Parathyroid adenoma (tissue), 2 donors: ENCODE measurements around the gene RAPGEFL1.

Experiments
- H2AFZ ChIP-seq: fragments of 300-600 bp; sonication (generic); one replicate; pipeline ENCODE4 v1.7.0; 2017; ENCODE audit warnings: antibody characterized with exemption, mild to moderate bottlenecking
- H3K27ac ChIP-seq: fragments of 300-600 bp; sonication (generic); one replicate; pipeline ENCODE4 v1.7.0; 2017
- H3K27me3 ChIP-seq: fragments of 300-600 bp; sonication (generic); one replicate; pipeline ENCODE4 v1.7.0; 2017; ENCODE audit warnings: low read length; ENCODE audit not compliant: control insufficient read depth, insufficient read depth
- H3K36me3 ChIP-seq: fragments of 300-600 bp; sonication (generic); one replicate; pipeline ENCODE4 v1.7.0; 2017; ENCODE audit warnings: low read length; ENCODE audit not compliant: control insufficient read depth, insufficient read depth
- H3K4me1 ChIP-seq: fragments of 300-600 bp; sonication (generic); one replicate; pipeline ENCODE4 v1.7.0; 2017; ENCODE audit warnings: control low read depth
- H3K4me2 ChIP-seq: fragments of 300-600 bp; sonication (generic); one replicate; pipeline ENCODE4 v1.7.0; 2017; ENCODE audit warnings: low read length
- H3K4me3 ChIP-seq: fragments of 300-600 bp; sonication (generic); one replicate; pipeline ENCODE4 v1.7.0; 2017; ENCODE audit warnings: low read depth, low read length
- H3K79me2 ChIP-seq: fragments of 300-600 bp; sonication (generic); one replicate; pipeline ENCODE4 v1.7.0; 2017; ENCODE audit warnings: control low read depth
- H3K9ac ChIP-seq: fragments of 300-600 bp; sonication (generic); one replicate; pipeline ENCODE4 v1.7.0; 2017; ENCODE audit warnings: mild to moderate bottlenecking
- H3K9me3 ChIP-seq: fragments of 300-600 bp; sonication (generic); one replicate; pipeline ENCODE4 v1.7.0; 2017; ENCODE audit warnings: low read length; ENCODE audit not compliant: control insufficient read depth
- CTCF ChIP-seq: fragments of 300-600 bp; sonication (generic); IDR thresholded peaks from one replicate; pipeline ENCODE4 v1.7.0; 2017; ENCODE audit warnings: antibody characterized with exemption, mild to moderate bottlenecking
- donor health status: primary hyperparathyroidism.

Gene RAPGEFL1

DNA sequence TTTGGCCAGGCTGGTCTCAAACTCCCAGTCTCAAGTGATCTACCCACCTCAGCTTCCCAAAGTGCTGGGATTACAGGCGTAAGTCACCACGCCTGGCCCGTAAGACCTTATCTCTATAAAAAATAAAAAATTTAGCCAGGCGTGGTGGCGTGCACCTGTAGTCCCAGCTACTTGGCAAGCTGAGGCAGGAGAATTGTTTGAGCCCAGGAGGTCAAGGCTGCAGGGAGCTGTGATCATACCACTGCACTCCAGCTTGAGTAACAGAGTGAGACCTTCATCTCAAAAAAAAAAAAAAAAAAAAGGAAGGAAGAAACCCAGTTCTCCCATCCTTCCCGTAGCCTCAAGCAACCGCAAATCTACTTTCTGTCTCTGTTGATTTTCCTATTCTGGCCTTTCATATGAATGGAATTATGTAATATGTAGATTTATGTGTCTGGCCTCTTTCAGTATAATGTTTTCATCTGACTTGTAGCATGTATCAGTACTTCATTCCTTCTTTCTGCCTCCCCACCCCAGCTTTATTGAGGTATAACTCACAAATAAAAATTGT lies 25.8 kb upstream of the RAPGEFL1 start:
- H3K36me3 ChIP-seq: no peaks in the 10 kb centered on the region

GRCh38 chr17:40153603-40154236 lies 23.6 kb upstream of the RAPGEFL1 start:
- peaks cover 37% of the 10 kb centered on the region for H3K79me2 ChIP-seq
- no peak overlapping the region for H3K4me2 ChIP-seq
- TF ChIP-seq CTCF: no peak
- H3K4me3 ChIP-seq: no peak overlapping the region
- H3K27ac ChIP-seq: no peak overlapping the region
- peaks cover 5% of the 10 kb centered on the region for H3K4me1 ChIP-seq
- H2AFZ ChIP-seq: no peak overlapping the region
- H3K27me3 ChIP-seq: no peaks in the 10 kb centered on the region
- H3K36me3 ChIP-seq: no peaks in the 10 kb centered on the region
- H3K9ac ChIP-seq: no peak overlapping the region
- no peaks in the 10 kb centered on the region for H3K9me3 ChIP-seq

More for the DNA sequence above, 25.8 kb upstream of the RAPGEFL1 start:
- Histone ChIP-seq H3K9me3 (no peaks in the 10 kb centered on the region), H3K4me1 (peaks cover 8% of the 10 kb centered on the region), H3K4me2 (no peak overlapping the region), H3K79me2 (peaks cover 50% of the 10 kb centered on the region), H3K4me3 (no peak overlapping the region), H3K9ac (no peak overlapping the region), H3K27ac (no peak overlapping the region), H2AFZ (no peak overlapping the region), H3K27me3 (no peaks in the 10 kb centered on the region)
- TF ChIP-seq CTCF: no peak

GRCh38 chr17:40157973-40158372 lies 19.3 kb upstream of the RAPGEFL1 start:
- H3K36me3 ChIP-seq: no peaks in the 10 kb centered on the region
- H3K4me1 ChIP-seq: no peaks in the 10 kb centered on the region
- H3K4me2 ChIP-seq: no peak overlapping the region
- H3K4me3 ChIP-seq: no peak overlapping the region
- no peaks in the 10 kb centered on the region for H3K27me3 ChIP-seq
- H2AFZ ChIP-seq: no peak overlapping the region
- no peaks in the 10 kb centered on the region for H3K9me3 ChIP-seq
- TF ChIP-seq CTCF: no peak
- no peak overlapping the region for H3K27ac ChIP-seq
- H3K9ac ChIP-seq: no peak overlapping the region
- H3K79me2 ChIP-seq: peaks cover 26% of the 10 kb centered on the region

DNA sequence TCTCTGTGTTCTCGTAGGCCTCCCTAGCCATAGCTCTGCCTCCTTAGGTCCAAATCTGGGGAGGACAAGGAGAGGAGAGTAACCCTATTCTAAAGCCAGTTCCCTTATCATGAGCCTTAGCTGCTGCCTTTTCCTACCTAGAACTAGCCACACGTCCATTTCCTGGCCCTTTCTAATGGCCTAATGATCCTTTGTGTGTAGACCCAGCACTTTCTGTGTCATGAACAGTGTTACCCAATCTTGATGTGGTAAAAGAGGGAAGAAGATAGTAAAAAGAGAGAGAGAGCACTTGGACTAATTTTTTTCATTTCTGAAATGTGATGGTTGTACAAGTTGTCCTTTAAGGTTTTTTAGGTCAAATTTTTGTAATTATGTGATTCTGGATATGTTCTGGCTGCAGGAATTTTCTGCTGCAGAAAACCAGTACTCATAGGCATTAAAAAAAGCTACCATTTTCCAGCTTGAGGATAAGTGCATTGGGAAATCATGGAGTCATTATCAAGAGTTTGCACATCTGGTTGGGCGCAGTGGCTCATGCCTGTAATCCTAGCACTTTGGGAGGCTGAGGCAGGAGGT lies 18.7 kb upstream of the RAPGEFL1 start:
- H3K79me2 ChIP-seq: peaks cover 30% of the 10 kb centered on the region
- H2AFZ ChIP-seq: no peak overlapping the region
- TF ChIP-seq CTCF: no peak
- H3K4me1 ChIP-seq: no peaks in the 10 kb centered on the region
- no peak overlapping the region for H3K9ac ChIP-seq
- H3K4me3 ChIP-seq: no peak overlapping the region
- H3K4me2 ChIP-seq: no peak overlapping the region
- no peak overlapping the region for H3K27ac ChIP-seq
- no peaks in the 10 kb centered on the region for H3K9me3 ChIP-seq
- no peaks in the 10 kb centered on the region for H3K27me3 ChIP-seq
- H3K36me3 ChIP-seq: no peaks in the 10 kb centered on the region
